NT2/D1 (cell line): ENCODE data around the gene DOCK1.

Source experiments
- DNase-seq: peaks from one replicate; pipeline ENCODE4 v3.0.0-alpha.2; 2011; ENCODE audit warnings: low read depth, low spot score
- H3K27me3 ChIP-seq: 2 replicates; pipeline ENCODE4 v1.6.0; 2011; ENCODE audit warnings: mild to moderate bottlenecking; ENCODE audit not compliant: insufficient read length, insufficient read depth
- H3K36me3 ChIP-seq: 2 replicates; pipeline ENCODE4 v1.6.1; 2011; ENCODE audit warnings: mild to moderate bottlenecking, low read length, mixed read lengths; ENCODE audit not compliant: insufficient read depth, insufficient read length
- H3K4me1 ChIP-seq: 2 replicates; pipeline ENCODE4 v1.5.1; 2011; ENCODE audit not compliant: insufficient read depth, insufficient read length
- H3K4me3 ChIP-seq: 2 replicates; pipeline ENCODE4 v1.5.1; 2011; ENCODE audit warnings: low read depth; ENCODE audit not compliant: insufficient read length
- H3K9ac ChIP-seq: 2 replicates; pipeline ENCODE4 v1.6.0; 2011; ENCODE audit warnings: low read depth; ENCODE audit not compliant: insufficient read length
- H3K9me3 ChIP-seq: 2 replicates; pipeline ENCODE4 v1.5.1; 2011; ENCODE audit warnings: mild to moderate bottlenecking, low read length; ENCODE audit not compliant: insufficient read depth
- SUZ12 ChIP-seq: IDR thresholded peaks from 2 replicates; pipeline ENCODE4 v1.6.1; 2011; ENCODE audit not compliant: insufficient read length, insufficient read depth; ENCODE audit errors: extremely low read depth
- YY1 ChIP-seq: IDR thresholded peaks from 2 replicates; pipeline ENCODE4 v1.6.1; 2011; ENCODE audit not compliant: insufficient read length, insufficient read depth
- ZNF274 ChIP-seq: IDR thresholded peaks from 2 replicates; pipeline ENCODE4 v1.6.1; 2011; ENCODE audit warnings: mild to moderate bottlenecking, low read depth, low read length

Gene DOCK1

DNA sequence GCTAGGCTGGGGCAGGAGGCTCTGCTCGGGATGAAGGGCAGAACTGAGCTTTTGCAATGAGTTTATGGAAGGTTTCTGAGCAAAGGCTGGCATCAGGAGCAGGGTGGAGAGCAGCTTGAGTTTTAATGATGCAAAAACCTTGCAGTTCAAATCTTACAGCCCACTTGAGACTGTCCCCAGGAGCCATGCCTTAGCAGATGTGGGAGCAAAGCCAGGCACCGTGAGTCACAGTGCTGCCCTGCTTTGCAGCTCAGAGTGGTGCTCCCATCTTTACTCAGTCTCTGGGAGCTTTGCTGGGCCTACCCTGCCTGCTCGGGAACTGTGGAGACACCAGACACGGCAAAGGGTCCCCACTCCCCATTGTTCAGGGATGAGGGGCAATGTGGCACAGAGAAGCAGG lies 521.5 kb downstream of the DOCK1 start:
- Histone ChIP-seq H3K36me3 (peaks cover 16% of the 10 kb centered on the region), H3K9me3 (no peaks in the 10 kb centered on the region)
- TF ChIP-seq YY1 (no peak), SUZ12 (no peak), ZNF274 (no peak)

DNA sequence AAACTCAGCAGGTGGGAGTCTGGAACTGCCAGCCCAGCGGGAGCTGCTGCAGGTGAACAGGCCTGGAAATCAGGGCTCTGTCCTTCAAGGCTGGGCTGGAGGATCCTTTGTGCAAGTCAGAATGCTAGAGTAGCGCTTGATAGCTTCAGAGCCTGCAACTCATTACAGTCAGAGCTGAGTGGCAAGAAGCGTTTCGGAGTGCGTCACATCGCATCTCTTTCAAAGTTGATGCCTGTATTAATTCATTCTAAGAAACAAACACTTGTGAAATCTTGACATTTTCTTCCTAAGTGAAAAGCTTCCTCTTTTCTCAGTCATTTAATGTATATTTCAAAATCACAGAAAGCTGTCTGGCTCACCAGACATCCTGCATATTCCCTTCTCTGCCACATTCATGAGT lies 522.7 kb downstream of the DOCK1 start:
- Histone ChIP-seq H3K4me1 (no peaks in the 10 kb centered on the region), H3K4me3 (no peak overlapping the region), H3K36me3 (peaks cover 16% of the 10 kb centered on the region), H3K9ac (no peak overlapping the region), H3K27me3 (no peaks in the 10 kb centered on the region), H3K9me3 (no peaks in the 10 kb centered on the region)
- no peak for DNase-seq
- TF ChIP-seq SUZ12 (no peak), ZNF274 (no peak), YY1 (no peak)

More for the DNA sequence above, 521.5 kb downstream of the DOCK1 start:
- H3K4me1 ChIP-seq = no peaks in the 10 kb centered on the region
- H3K27me3 ChIP-seq = no peaks in the 10 kb centered on the region
- H3K4me3 ChIP-seq = no peak overlapping the region
- H3K9ac ChIP-seq = no peak overlapping the region
- DNase-seq = no peak

DNA sequence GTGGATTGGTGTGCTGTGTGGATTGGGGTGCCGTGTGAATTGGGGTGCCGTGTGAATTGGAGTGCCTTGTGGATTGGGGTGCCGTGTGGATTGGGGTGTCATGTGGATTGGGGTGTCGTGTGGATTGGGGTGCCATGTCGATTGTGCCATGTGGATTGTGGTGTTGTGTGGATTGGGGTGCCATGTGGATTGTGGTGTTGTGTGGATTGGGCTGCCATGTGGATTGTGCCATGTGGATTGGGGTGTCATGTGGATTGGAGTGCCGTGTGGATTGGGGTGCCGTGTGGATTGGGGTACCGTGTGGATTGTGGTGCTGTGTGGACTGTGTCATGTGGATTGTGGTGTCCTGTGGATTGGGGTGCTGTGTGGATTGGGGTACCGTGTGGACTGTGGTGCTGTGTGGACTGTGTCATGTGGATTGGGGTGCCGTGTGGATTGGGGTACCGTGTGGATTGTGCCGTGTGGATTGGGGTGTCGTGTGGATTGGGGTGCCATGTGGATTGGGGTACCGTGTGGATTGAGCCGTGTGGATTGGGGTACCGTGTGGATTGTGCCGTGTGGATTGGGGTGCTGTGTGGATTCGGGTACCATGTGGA lies 523.3 kb downstream of the DOCK1 start:
- Histone ChIP-seq H3K9ac (no peak overlapping the region), H3K27me3 (no peaks in the 10 kb centered on the region), H3K4me1 (no peaks in the 10 kb centered on the region), H3K9me3 (no peaks in the 10 kb centered on the region), H3K4me3 (no peak overlapping the region), H3K36me3 (peaks cover 16% of the 10 kb centered on the region)
- DNase-seq = no peak
- TF ChIP-seq YY1 = no peak
- TF ChIP-seq ZNF274 = no peak
- no peak for TF ChIP-seq SUZ12

DNA sequence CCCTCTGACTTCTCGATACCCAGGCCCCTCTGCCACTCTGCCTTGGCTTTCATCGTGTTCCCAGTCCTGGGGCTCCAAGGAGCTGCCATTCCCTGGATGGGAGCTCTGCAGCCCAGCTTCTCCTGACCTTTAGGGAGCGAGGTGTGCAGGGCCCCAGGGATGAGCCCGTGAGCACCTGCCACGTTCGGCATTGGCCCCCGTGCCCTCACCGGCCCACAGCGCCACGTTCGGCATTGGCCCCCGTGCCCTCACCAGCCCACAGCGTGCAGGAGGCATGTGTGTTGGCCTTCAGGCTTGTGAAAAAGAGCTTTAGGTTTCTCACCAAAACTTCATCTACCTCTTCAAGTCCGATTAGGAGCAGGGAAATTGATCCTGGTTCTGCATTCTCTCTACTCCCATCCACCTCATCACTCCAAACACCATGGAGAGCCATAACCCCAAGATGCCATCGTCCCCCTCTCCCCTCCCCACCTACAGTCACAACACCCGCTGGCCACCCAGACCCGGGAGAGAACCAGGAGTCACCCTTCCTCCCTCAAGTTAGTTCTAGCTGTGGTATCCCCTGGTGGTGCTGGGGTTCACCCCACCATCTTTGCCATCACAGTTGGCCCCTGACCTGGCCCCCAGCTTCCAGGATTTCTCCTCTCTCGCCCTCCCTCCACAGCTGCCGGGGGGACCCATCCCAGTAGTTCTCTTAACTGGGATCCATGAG lies 524.5 kb downstream of the DOCK1 start:
- Histone ChIP-seq H3K27me3 (no peaks in the 10 kb centered on the region), H3K9me3 (no peaks in the 10 kb centered on the region), H3K4me1 (no peaks in the 10 kb centered on the region), H3K36me3 (peaks cover 16% of the 10 kb centered on the region), H3K4me3 (no peak overlapping the region), H3K9ac (no peak overlapping the region)
- TF ChIP-seq YY1 (no peak), SUZ12 (no peak), ZNF274 (no peak)
- no peak for DNase-seq

DNA sequence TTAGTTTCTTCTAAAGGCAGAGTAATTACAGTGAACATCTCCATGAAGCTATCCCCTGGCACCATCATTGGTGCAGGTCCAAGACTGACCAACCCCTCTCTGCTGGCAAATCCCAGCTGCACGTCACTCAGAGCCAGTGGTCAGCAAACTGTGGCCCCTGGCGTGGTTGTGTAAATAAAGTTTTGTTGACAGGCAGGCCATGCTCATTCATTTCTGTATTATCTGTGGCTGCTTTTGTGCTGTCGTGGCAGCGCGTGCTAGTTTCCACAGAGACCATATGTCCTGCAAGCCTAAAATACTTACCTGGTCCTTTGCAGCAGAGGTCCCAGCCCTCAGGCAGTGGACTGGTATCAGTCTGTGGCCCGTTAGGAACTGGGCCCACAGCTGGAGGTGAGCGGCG lies 526.3 kb downstream of the DOCK1 start:
- TF ChIP-seq SUZ12 (no peak), YY1 (no peak), ZNF274 (no peak)
- H3K4me3 ChIP-seq = no peak overlapping the region
- DNase-seq = no peak
- H3K9ac ChIP-seq = no peak overlapping the region
- no peaks in the 10 kb centered on the region for H3K9me3 ChIP-seq
- H3K27me3 ChIP-seq = no peaks in the 10 kb centered on the region
- H3K36me3 ChIP-seq = peaks cover 8% of the 10 kb centered on the region
- H3K4me1 ChIP-seq = no peaks in the 10 kb centered on the region

DNA sequence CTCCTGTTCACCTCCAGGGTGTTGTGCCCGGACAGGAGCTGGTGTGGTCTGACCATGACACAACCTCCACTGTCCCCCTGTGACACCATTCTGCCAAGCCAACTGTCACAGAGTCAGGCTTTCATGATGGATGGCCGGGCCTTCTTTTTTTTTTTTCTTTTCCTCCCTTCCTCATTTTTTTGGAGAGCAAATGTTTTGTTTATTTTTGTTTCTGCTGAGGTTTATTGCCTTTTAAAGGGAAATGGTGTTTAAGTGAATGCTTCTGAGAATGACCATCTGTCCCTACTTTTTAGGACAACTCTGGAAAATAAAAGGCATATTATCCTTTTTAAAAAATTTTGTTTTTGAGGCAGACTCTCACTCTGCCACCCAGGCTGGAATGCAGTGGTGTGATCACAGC lies 528.8 kb downstream of the DOCK1 start:
- no peak overlapping the region for H3K4me3 ChIP-seq
- no peak overlapping the region for H3K9ac ChIP-seq
- no peak for DNase-seq
- TF ChIP-seq SUZ12 = no peak
- TF ChIP-seq ZNF274 = no peak
- no peak for TF ChIP-seq YY1
- H3K27me3 ChIP-seq = no peaks in the 10 kb centered on the region
- H3K36me3 ChIP-seq = peaks cover under 1% of the 10 kb centered on the region
- no peaks in the 10 kb centered on the region for H3K4me1 ChIP-seq
- H3K9me3 ChIP-seq = peaks cover 3% of the 10 kb centered on the region; the same call in 1 of the 2 replicates

DNA sequence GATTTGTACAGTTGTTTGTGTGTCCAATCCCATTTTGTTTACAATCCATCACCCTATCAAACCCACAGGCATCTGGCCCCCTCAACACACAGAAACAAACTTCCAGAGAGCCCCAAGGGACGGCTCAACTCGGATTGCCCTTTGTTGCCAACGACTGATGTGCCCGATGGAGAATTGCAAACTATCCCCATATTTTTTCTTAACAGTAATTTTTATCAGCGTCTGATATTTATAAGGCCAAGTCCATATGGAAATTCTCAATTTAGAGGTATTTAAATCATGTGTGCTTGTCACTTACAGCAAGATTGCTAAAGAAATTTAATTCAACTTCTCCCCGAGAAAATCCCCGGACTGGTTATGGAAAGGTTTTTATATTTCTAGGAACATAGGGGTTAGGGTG lies 530.0 kb downstream of the DOCK1 start:
- Histone ChIP-seq H3K36me3 (peaks cover 5% of the 10 kb centered on the region), H3K27me3 (no peaks in the 10 kb centered on the region), H3K9ac (no peak overlapping the region), H3K4me3 (no peak overlapping the region), H3K4me1 (no peaks in the 10 kb centered on the region), H3K9me3 (peaks cover 7% of the 10 kb centered on the region; the same call in 1 of the 2 replicates)
- no peak for DNase-seq
- no peak for TF ChIP-seq ZNF274
- no peak for TF ChIP-seq SUZ12
- no peak for TF ChIP-seq YY1
